Hypothalamus (tissue), 51 donors: Measurements from ENCODE around the gene COTL1.

Experiments used
- DNase-seq, 51 donors: peaks; one replicate each; lab custom pipeline; 2025; lab: John Stamatoyannopoulos, UW

COTL1 gene, protein sequence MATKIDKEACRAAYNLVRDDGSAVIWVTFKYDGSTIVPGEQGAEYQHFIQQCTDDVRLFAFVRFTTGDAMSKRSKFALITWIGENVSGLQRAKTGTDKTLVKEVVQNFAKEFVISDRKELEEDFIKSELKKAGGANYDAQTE

DNA sequence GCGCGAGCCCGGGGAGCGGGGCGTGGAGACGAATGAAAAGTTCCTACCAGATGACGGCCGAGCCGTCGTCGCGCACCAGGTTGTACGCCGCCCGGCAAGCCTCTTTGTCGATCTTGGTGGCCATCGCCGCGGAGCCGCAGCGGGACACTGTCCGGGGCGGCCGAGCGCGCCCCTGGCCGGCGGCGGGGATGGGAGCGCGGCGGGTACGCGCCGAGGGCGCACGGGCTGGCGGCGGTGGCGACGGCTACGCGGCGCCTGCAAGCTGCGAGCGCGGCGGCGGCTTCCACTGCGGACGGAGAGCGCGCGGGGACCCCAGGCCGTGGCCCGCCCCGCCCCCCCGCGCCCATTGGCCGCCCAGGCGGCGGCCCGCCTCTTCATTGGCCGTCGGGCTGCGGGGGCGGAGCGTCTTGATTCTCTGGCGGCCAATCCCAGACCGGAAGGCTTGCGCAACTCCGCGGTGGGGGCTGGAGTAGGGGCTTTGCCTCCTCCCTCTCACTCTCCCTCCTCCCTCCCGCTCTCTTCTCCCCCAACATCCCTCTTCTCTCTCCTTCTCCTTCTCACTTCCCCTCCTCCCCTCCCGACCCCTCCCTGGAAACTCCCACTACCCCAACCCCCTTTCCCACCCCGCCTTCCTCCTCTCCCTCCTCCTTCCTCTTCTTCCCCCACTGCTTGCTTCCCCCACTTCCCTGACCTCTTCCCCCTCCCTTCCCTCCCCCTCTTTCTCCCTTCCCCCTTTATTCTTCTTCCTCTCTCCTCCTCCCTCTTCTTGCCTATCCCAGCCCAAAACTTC, at the start of gene COTL1:
Gene COTL1 (minus strand): TSS at position 288 of the 790 bp plus-strand sequence. CDS start 164 bp downstream, at position 124.
- peak in 50 of 51 donors; percentile 43 to 96 (median 90) for DNase-seq

GRCh38 chr16:84665843-84666242, 48.0 kb upstream of the COTL1 start:
- DNase-seq = no peak

GRCh38 chr16:84665359-84665758, 47.5 kb upstream of the COTL1 start:
- DNase-seq = no peak

- no peak for DNase-seq
Observed at GRCh38 chr16:84663433-84664101, 45.7 kb upstream of the COTL1 start.

GRCh38 chr16:84662471-84662870, 44.6 kb upstream of the COTL1 start:
- DNase-seq = no peak

- DNase-seq = no peak
Observed at GRCh38 chr16:84661418-84662060, 43.7 kb upstream of the COTL1 start.

- no peak for DNase-seq
Observed at GRCh38 chr16:84660973-84661372, 43.1 kb upstream of the COTL1 start.

GRCh38 chr16:84659656-84660300, 41.9 kb upstream of the COTL1 start:
- DNase-seq = no peak

DNA sequence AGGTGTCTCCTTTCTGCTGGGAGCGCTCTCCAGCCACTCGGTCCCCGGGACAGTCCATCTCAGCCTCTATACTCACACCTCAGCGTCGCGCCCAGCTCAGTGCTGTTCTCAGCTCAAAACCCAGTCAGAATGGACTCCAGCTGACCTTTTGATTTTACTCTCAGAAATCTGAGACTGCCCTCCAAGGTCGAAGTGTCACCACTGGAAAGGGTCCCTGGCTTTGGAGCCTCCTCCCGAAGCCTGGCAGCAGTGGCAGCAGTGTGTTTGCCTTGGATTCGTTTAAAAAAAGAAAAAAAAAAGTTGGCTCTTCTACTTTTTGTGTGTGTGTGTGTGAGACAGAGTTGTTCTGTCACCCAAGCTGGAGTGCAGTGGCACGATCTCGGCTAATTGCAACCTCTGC, 40.8 kb upstream of the COTL1 start:
- no peak for DNase-seq

- DNase-seq = no peak
Observed at GRCh38 chr16:84657229-84657837, 39.5 kb upstream of the COTL1 start.

DNA sequence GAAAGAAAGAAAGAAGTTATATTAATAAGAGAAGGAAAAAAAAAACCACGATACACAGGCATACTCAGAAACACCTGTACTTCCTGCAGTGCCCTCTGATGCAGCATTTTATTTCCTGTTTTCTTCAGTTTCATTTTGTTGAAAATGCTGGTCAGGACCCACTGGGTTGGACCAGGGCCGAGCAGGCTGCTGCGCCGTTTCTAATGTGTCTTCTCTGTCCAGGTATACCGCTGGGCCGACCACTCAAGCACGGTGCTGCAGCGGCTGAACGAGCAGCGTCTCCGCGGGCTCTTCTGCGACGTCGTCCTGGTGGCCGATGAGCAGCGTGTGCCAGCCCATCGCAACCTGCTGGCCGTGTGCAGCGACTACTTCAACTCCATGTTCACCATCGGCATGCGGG, 38.8 kb upstream of the COTL1 start:
- DNase-seq = no peak

GRCh38 chr16:84654998-84655397, 37.1 kb upstream of the COTL1 start:
- DNase-seq = no peak

GRCh38 chr16:84654238-84654637, 36.4 kb upstream of the COTL1 start:
- no peak for DNase-seq

DNA sequence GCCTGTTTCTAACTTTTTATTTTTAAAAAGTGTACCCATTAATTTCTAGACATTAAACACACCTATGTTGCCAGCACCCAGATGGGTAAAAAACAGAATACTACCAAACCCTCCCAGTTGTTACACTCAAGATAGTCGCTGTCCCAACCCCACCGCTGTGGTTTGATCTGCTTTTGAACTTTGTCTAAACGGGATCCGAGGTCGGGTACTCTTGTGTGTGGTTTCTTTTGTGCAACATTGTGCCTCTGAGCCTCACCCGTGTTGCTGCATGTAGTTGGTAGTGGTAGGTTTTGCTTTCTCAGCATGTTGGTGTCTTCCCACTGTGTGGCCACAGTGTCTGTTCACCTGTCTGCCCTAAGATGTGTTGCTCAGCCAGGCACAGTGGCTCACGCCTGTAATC, 34.7 kb upstream of the COTL1 start:
- no peak for DNase-seq

- DNase-seq = peak in 1 of 51 donors; percentile 6
Observed at GRCh38 chr16:84650062-84650991, 32.4 kb upstream of the COTL1 start.

DNA sequence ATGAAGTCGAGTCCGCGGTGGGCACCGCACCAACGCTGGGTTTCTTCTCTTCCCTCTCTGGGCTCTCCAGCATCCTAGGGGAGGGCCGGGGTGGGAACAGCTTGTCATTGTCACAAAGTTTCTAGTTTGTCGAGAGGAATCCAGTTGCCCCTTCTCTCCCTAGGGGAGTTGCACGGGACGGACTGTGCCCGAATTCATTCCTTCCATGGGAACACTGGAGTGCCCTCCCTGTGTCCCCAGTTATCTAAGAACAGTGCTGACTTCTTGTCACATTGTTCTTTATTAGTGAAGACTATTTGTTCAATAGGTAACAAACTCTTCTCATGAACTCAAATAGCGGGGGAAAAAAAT, 31.6 kb upstream of the COTL1 start:
- no peak for DNase-seq

GRCh38 chr16:84648595-84649510, 31.0 kb upstream of the COTL1 start:
- peak in 13 of 51 donors; percentile 4 to 48 (median 20) for DNase-seq
